Measurements from ENCODE around the gene PRRC2C.

- TF ChIP-seq LRRFIP1 (CRISPR knock-in tag; conservative IDR thresholded peaks at IDR 0.05) (no peak), ZZZ3 (CRISPR knock-in tag; IDR thresholded peaks at IDR 0.05; ENCODE audit: borderline replicate concordance) (no peak), YY1 (IDR thresholded peaks at IDR 0.05; ENCODE audit: insufficient read depth, insufficient replicate concordance, low read depth, low read length) (no peak), FOSL2 (CRISPR knock-in tag; IDR thresholded peaks at IDR 0.05) (no peak), TAF15 (IDR thresholded peaks at IDR 0.05; ENCODE audit: low read depth, low read length, poor library complexity, severe bottlenecking) (no peak), ZNF547 (CRISPR knock-in tag; IDR thresholded peaks at IDR 0.05) (no peak)
These were observed 138.5 kb downstream of the PRRC2C start for GRCh38 chr1:171623651-171624331.

Measured in HepG2 (cell line).